GM12878 (cell line): ENCODE results near the gene TYK2. TPM values are rescaled to one million over a fixed set of nuclear protein-coding genes. Genes with fewer than 3 reads are reported as not detected.
A peak's percentile ranks its signal among the peaks of the same experiment; 100 is the strongest.

ENCODE experiments used
- ATAC-seq: fragments of 200-7000 bp; cut with Tn5 transposase; 3 replicates; pipeline ENCODE4 v1.9.1; 2020; ENCODE audit warnings: mild to moderate bottlenecking, moderate library complexity
- BruUV-seq: library from RNA; stranded (reverse); fragments of 400-500 nt; replicated peaks from 2 replicates; lab custom pipeline; 2021; lab: Mats Ljungman, UMichigan
- CTCF ChIA-PET: fragments of 300-600 bp; sonication (Branson Sonifier 250); formaldehyde crosslinking; extraction: SDS; loops from one replicate; lab custom pipeline; 2021; ENCODE audit warnings: inconsistent platforms; lab: Yijun Ruan, JAX
- POLR2A ChIA-PET: fragments of 350-600 bp; formaldehyde crosslinking; extraction: SDS; loops from one replicate; lab custom pipeline; 2021; ENCODE audit warnings: inconsistent platforms; lab: Charles Lee
- RAD21 ChIA-PET: fragments of 300-600 bp; sonication (Branson Sonifier 250); formaldehyde crosslinking; loops from one replicate; lab custom pipeline; 2023; ENCODE audit warnings: antibody characterized with exemption; ENCODE audit not compliant: unreplicated experiment; lab: Charles Lee
- SMC1A ChIA-PET: fragments of 300-600 bp; sonication (Branson Sonifier 250); formaldehyde crosslinking; loops from one replicate; lab custom pipeline; 2023; ENCODE audit not compliant: unreplicated experiment, uncharacterized antibody; lab: Charles Lee
- DNase-seq: peaks from one replicate; pipeline ENCODE4 v3.0.0-alpha.2; 2011; ENCODE audit warnings: low read depth, low spot score
- FAIRE-seq: peaks from 3 replicates; lab custom pipeline; 2011; peaks lifted over from hg19 to GRCh38; lab: Jason Lieb, UNC
- H2AFZ ChIP-seq: 2 replicates; pipeline ENCODE4 v1.6.0; 2011; ENCODE audit warnings: low read depth, low read length, control low read depth; ENCODE audit not compliant: control insufficient read depth
- H3K27ac ChIP-seq: 2 replicates; pipeline ENCODE4 v1.5.1; 2011; ENCODE audit warnings: control low read depth; ENCODE audit not compliant: control insufficient read depth, insufficient read depth
- H3K27me3 ChIP-seq, 2 experiments: replicated peaks in 1 of 2; 2 replicates each; pipeline versions ENCODE4 v1.6.0 to v1.6.1; 2011; ENCODE audit warnings: low read length in 1 of 2; ENCODE audit not compliant: control insufficient read depth in 2 of 2, insufficient read depth in 2 of 2
- H3K36me3 ChIP-seq, 2 experiments: 2 replicates each; pipeline ENCODE4 v1.5.1; 2011; ENCODE audit warnings: low read length in 1 of 2; ENCODE audit not compliant: control insufficient read depth in 2 of 2, insufficient read depth in 2 of 2
- H3K4me1 ChIP-seq: 2 replicates; pipeline ENCODE4 v1.6.1; 2011; ENCODE audit warnings: mild to moderate bottlenecking, low read length, moderate library complexity, mixed read lengths; ENCODE audit not compliant: control insufficient read depth, insufficient read depth
- H3K4me2 ChIP-seq: 2 replicates; pipeline ENCODE4 v1.6.0; 2011; ENCODE audit warnings: control low read depth; ENCODE audit not compliant: control insufficient read depth, insufficient read depth
- H3K4me3 ChIP-seq: fragments of 200-600 bp; sonication (generic); 2 replicates; pipeline ENCODE4 v1.5.1; 2016
- H3K79me2 ChIP-seq: 2 replicates; pipeline ENCODE4 v1.6.0; 2011; ENCODE audit warnings: low read length; ENCODE audit not compliant: control insufficient read depth, insufficient read depth
- H3K9ac ChIP-seq: 2 replicates; pipeline ENCODE4 v1.8.0; 2011; ENCODE audit warnings: low read length, control low read depth, mixed read lengths; ENCODE audit not compliant: control insufficient read depth, insufficient read depth
- H3K9me3 ChIP-seq: replicated peaks from 3 replicates; pipeline ENCODE4 v1.5.1; 2011; ENCODE audit warnings: mild to moderate bottlenecking, low read length; ENCODE audit not compliant: control insufficient read depth, insufficient read depth
- H4K20me1 ChIP-seq: 2 replicates; pipeline ENCODE4 v1.6.0; 2011; ENCODE audit not compliant: control insufficient read depth, insufficient read depth
- ATF7 ChIP-seq: fragments of 450-650 bp; IDR thresholded peaks from 2 replicates; pipeline ENCODE4 v1.6.1; 2016; ENCODE audit warnings: low read depth, mild to moderate bottlenecking
- CREM ChIP-seq: IDR thresholded peaks from 2 replicates; pipeline ENCODE4 v1.6.1; 2014; ENCODE audit warnings: antibody characterized with exemption, low read depth
- EED ChIP-seq: sonication (generic); IDR thresholded peaks from 2 replicates; pipeline ENCODE4 v1.6.1; 2016; ENCODE audit warnings: antibody characterized with exemption, low read depth
- ESRRA ChIP-seq: IDR thresholded peaks from 2 replicates; pipeline ENCODE4 v1.6.1; 2012; ENCODE audit warnings: mild to moderate bottlenecking, low read length, improper control_type of control experiment
- GATAD2B ChIP-seq: fragments of 450-650 bp; conservative IDR thresholded peaks from 2 replicates; pipeline ENCODE4 v1.6.1; 2017; ENCODE audit warnings: low read depth, mild to moderate bottlenecking, moderate library complexity
- IKZF1 ChIP-seq: fragments of 450-650 bp; conservative IDR thresholded peaks from 2 replicates; pipeline ENCODE4 v1.6.1; 2017; ENCODE audit warnings: antibody characterized with exemption, mild to moderate bottlenecking
- MYC ChIP-seq: IDR thresholded peaks from 2 replicates; pipeline ENCODE4 v1.6.1; 2011; ENCODE audit warnings: mild to moderate bottlenecking, low read length, moderate library complexity, inconsistent platforms; ENCODE audit not compliant: insufficient read depth, insufficient replicate concordance, insufficient read length, severe bottlenecking
- NFXL1 ChIP-seq: fragments of 450-650 bp; IDR thresholded peaks from 2 replicates; pipeline ENCODE4 v1.6.1; 2017; ENCODE audit warnings: antibody characterized with exemption, mild to moderate bottlenecking, borderline replicate concordance
- NFYB ChIP-seq: IDR thresholded peaks from 2 replicates; pipeline ENCODE4 v1.6.1; 2011; ENCODE audit warnings: low read depth, mild to moderate bottlenecking, low read length, improper control_type of control experiment, moderate library complexity; ENCODE audit not compliant: insufficient read depth
- PAX5 ChIP-seq: IDR thresholded peaks from 2 replicates; pipeline ENCODE4 v1.6.1; 2011; ENCODE audit warnings: low read depth, low read length, borderline replicate concordance
- POU2F2 ChIP-seq: IDR thresholded peaks from 3 replicates; pipeline ENCODE4 v1.6.1; 2011; ENCODE audit warnings: low read depth, mild to moderate bottlenecking, low read length, borderline replicate concordance
- RFX5 ChIP-seq: IDR thresholded peaks from 2 replicates; pipeline ENCODE4 v1.6.1; 2011; ENCODE audit warnings: low read depth, low read length, improper control_type of control experiment
- SMC3 ChIP-seq: IDR thresholded peaks from 2 replicates; pipeline ENCODE4 v1.6.1; 2011; ENCODE audit warnings: low read length, improper control_type of control experiment, borderline replicate concordance
- TBL1XR1 ChIP-seq: IDR thresholded peaks from 2 replicates; pipeline ENCODE4 v1.6.1; 2012; ENCODE audit warnings: low read depth, low read length, improper control_type of control experiment
- WGBS: methylation state at CpG from one replicate; pipeline ENCODE4 v1.1.6; 2016; ENCODE audit warnings: low lambda C conversion rate; ENCODE audit not compliant: insufficient replicate concordance, insufficient coverage; ENCODE audit errors: missing lambda C conversion rate; 5-methylcytosine and 5-hydroxymethylcytosine counted together
- in situ Hi-C: fragments of 300-500 bp; cut with MboI; formaldehyde crosslinking; loops from 9 replicates; pipeline ENCODE4 v1.14.3; 2018; ENCODE audit warnings: mixed read lengths
- intact Hi-C: fragments of 100-400 bp; cut with micrococcal nuclease; formaldehyde crosslinking; loops from one replicate; pipeline ENCODE4 v1.14.2; 2022; ENCODE audit not compliant: unreplicated experiment
- polyA plus RNA-seq, 11 experiments: library from polyadenylated mRNA; depleted of rRNA in 4 of 11; unstranded in 6 of 11; stranded (reverse) in 5 of 11; fragments of >200 nt; fragmentation: Nextera tagmentation in 4 of 11; fragmentation: Illumina TruSeq in 1 of 11; extraction: Ambion mirVana in 4 of 11; extraction: Trizol in 1 of 11; gene quantifications; 1 replicate in 1 of 11; 2 replicates in 10 of 11; pipeline versions ENCODE4 v1.2.1 to v1.2.3, GENCODE V29; 2011 to 2016; ENCODE audit warnings: inconsistent platforms in 2 of 11, missing spikeins in 2 of 11, low read depth in 1 of 11
- total RNA-seq, 4 experiments: library from RNA; depleted of rRNA in 3 of 4; stranded (reverse); fragments of >200 nt in 3 of 4; fragmentation: Illumina TruSeq in 1 of 4; extraction: Trizol in 1 of 4; gene quantifications; 2 replicates each; pipeline versions ENCODE4 v1.2.1 to v1.2.3, GENCODE V29; 2013 to 2021
- TF ChIP-seq, protein P1 (sequence below): fragments of 450-650 bp; IDR thresholded peaks from 2 replicates; pipeline ENCODE4 v1.6.1; 2017; ENCODE audit warnings: mild to moderate bottlenecking

Gene TYK2
- total and polyA plus RNA-seq, 10 of the 15 experiments (the other 5 are each of a cell fraction or from before 2014, with no cell fraction given) = 36.4 to 364 (median 179) TPM

DNA sequence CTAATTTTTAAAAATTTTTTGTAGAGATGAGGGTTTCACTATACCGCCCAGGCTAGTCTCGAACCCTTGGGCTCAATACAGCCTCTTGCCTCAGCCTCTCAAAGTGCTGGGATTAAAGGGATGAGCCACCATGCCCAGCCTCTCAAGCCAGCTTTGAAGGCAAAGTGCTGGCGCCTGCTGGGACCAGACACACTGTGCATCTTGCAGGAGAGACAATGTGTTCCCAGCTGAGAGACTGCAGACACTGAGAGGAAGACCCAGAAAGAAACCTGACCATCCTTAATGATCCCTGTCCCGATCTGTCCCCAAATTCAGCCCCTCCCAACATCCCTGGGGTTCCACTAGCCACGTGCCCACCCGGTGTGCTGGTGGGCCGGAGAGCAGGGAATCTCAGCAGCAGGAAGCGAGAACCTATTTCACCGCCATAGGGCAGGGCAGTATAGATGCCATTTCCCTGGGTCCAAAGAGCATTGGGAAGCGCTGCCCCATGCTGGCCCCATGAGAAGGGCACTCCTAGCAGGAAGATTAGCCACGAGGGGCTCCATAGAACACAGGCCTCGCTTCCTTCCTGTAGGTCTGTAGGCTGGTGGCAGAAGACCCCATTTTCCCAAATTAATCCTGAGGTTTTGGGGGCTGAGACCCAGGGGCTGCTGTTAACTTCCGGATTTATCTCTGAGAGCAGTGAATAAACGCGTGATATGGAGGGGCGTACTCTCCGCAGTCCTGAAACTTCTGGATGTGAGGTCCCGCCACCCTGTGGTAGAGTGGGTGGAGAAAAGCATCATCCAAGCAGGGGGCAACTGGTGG, 48.0 kb downstream of the TYK2 start:
- Histone ChIP-seq H3K27ac (peak overlapping the region; percentile 92), H3K27me3 (no peaks in the 10 kb centered on the region), H4K20me1 (no peaks in the 10 kb centered on the region), H3K36me3 (peaks cover 19 to 33% of the 10 kb centered on the region in 2 experiments), H3K4me1 (peaks cover 16% of the 10 kb centered on the region), H3K79me2 (peaks cover 38% of the 10 kb centered on the region), H3K9ac (peak overlapping the region; percentile 95), H3K9me3 (no peaks in the 10 kb centered on the region), H3K4me3 (peak overlapping the region; percentile 100), H2AFZ (no peak overlapping the region), H3K4me2 (peak overlapping the region; percentile 78)
- DNase-seq (no peak), FAIRE-seq (no peak), ATAC-seq (peak; percentile 17; the same call in 2 of the 3 replicates)
- CTCF ChIA-PET = interaction anchor here (0.6 to 2.9 kb wide), 4 partner anchors 48 to 58 kb away, joined by 3 to 15 read pairs (median 3); partner anchors contain the start of gene TYK2
- TF ChIP-seq ESRRA (no peak), IKZF1 (no peak), EED (peak; percentile 30; the same call in 1 of the 2 replicates), CREM (0 out of 2 replicates have a peak, but pooled peaks have one; percentile 5)
- 22% methylated on average over 18 of the region's 18 CpGs for WGBS
- RAD21 ChIA-PET = interaction anchor here (0.6 to 1.3 kb wide), 3 partner anchors 18 to 55 kb away, joined by 3 to 9 read pairs (median 3); no protein-coding TSS in a partner anchor
- in situ Hi-C loops (no loop called here), intact Hi-C loops (loop anchor here (5.0 kb wide), 2 partner anchors 55 to 60 kb away; partner anchors contain the start of gene ICAM1)
- no TSS peak for BruUV-seq
- POLR2A ChIA-PET = interaction anchor here (0.6 to 1.8 kb wide), 3 partner anchors 42 to 61 kb away, joined by 3 to 11 read pairs (median 3); partner anchors contain the start of gene ICAM5
- SMC1A ChIA-PET = interaction anchor here (1.0 to 2.5 kb wide), 3 partner anchors 9 to 62 kb away, joined by 3 to 11 read pairs (median 4); partner anchors contain the start of gene ICAM1

DNA sequence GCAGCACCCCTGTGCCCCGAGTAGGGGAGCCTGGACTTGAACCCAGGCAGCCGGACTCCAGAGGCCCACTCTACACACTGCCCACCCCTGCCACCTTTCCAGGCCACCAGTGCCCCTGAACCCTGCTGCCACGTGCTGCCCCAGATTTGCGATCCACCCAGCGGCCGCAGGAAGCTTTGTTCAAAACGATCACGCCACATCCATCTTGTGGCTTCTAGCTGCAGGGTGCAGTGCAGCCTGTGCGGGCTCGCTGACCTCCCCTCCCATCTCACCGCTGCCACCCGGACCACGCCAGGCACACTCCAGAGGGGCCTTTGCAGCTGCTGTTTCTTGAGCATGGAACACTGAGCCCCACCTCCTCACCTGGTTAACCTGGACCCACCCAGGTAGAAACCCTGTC, 50.8 kb downstream of the TYK2 start:
- peaks cover 34% of the 10 kb centered on the region for H3K79me2 ChIP-seq
- intact Hi-C loops (no loop called here), in situ Hi-C loops (no loop called here)
- H3K9me3 ChIP-seq = no peaks in the 10 kb centered on the region
- no peaks in the 10 kb centered on the region for H3K27me3 ChIP-seq
- BruUV-seq = no TSS peak
- 96% methylated on average over 13 of the region's 13 CpGs for WGBS
- H3K36me3 ChIP-seq = peaks cover 22 to 35% of the 10 kb centered on the region in 2 experiments
- H2AFZ ChIP-seq = no peak overlapping the region
- H3K4me3 ChIP-seq = no peak overlapping the region
- ChIA-PET CTCF (no interaction called here), SMC1A (no interaction called here), RAD21 (interaction anchor here (1.3 to 1.4 kb wide), 2 partner anchors 59 to 60 kb away, joined by 4 to 7 read pairs; no protein-coding TSS in a partner anchor), POLR2A (interaction anchor here (0.8 kb wide), 1 partner anchor 58 kb away, joined by 3 read pairs; no protein-coding TSS in a partner anchor)
- FAIRE-seq (no peak), ATAC-seq (no peak), DNase-seq (no peak)
- H3K4me2 ChIP-seq = no peak overlapping the region
- H3K9ac ChIP-seq = no peak overlapping the region
- H3K4me1 ChIP-seq = peaks cover 14% of the 10 kb centered on the region
- no peaks in the 10 kb centered on the region for H4K20me1 ChIP-seq
- no peak overlapping the region for H3K27ac ChIP-seq
- TF ChIP-seq RFX5 (no peak), POU2F2 (no peak), SMC3 (no peak), NFYB (no peak), NFXL1 (no peak), PAX5 (no peak), GATAD2B (no peak), MYC (no peak), TBL1XR1 (no peak), ATF7 (no peak)
- TF ChIP-seq, protein P1, sequence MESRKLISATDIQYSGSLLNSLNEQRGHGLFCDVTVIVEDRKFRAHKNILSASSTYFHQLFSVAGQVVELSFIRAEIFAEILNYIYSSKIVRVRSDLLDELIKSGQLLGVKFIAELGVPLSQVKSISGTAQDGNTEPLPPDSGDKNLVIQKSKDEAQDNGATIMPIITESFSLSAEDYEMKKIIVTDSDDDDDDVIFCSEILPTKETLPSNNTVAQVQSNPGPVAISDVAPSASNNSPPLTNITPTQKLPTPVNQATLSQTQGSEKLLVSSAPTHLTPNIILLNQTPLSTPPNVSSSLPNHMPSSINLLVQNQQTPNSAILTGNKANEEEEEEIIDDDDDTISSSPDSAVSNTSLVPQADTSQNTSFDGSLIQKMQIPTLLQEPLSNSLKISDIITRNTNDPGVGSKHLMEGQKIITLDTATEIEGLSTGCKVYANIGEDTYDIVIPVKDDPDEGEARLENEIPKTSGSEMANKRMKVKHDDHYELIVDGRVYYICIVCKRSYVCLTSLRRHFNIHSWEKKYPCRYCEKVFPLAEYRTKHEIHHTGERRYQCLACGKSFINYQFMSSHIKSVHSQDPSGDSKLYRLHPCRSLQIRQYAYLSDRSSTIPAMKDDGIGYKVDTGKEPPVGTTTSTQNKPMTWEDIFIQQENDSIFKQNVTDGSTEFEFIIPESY = no peak
